Activated CD4-positive, alpha-beta memory T cell treated with anti-CD3 and anti-CD28 coated beads, Interleukin-2, amount 10 ng/mL, durations not matched to agents 7 days and 5 days (primary cell): ENCODE results near the gene WWP2. TPM values are rescaled to one million over a fixed set of nuclear protein-coding genes. Genes with fewer than 3 reads are reported as not detected.
"Not testable (repeated sequence)": the region's sequence is repeated elsewhere in the genome, so short reads cannot be mapped to it uniquely, and the experiment has no call there.

Experiments used
- CTCF ChIA-PET: fragments of 350-600 bp; sonication (Branson Sonifier 250); formaldehyde crosslinking; loops from one replicate; lab custom pipeline; 2021; ENCODE audit warnings: antibody characterized with exemption, inconsistent platforms; lab: Charles Lee
- POLR2A ChIA-PET: fragments of 350-600 bp; sonication (Branson Sonifier 250); formaldehyde crosslinking; loops from one replicate; lab custom pipeline; 2021; ENCODE audit warnings: antibody characterized with exemption; lab: Charles Lee
- DNase-seq: peaks from one replicate; pipeline ENCODE4 v3.0.0-alpha.2; 2020
- H3K27ac Mint-ChIP-seq: one replicate; pipeline ENCODE4 v1.8.0; 2021; ENCODE audit warnings: mild to moderate bottlenecking, mixed read lengths
- H3K27me3 Mint-ChIP-seq: one replicate; pipeline ENCODE4 v1.8.0; 2021; ENCODE audit warnings: mixed read lengths
- H3K36me3 Mint-ChIP-seq: one replicate; pipeline ENCODE4 v1.8.0; 2021; ENCODE audit warnings: low read depth, mixed read lengths
- H3K4me1 Mint-ChIP-seq: one replicate; pipeline ENCODE4 v1.8.0; 2021; ENCODE audit warnings: mixed read lengths
- H3K4me3 Mint-ChIP-seq: one replicate; pipeline ENCODE4 v1.8.0; 2021; ENCODE audit warnings: mild to moderate bottlenecking, mixed read lengths
- H3K9me3 Mint-ChIP-seq: one replicate; pipeline ENCODE4 v1.8.0; 2021; ENCODE audit warnings: mixed read lengths
- total RNA-seq, 2 experiments: library from RNA; stranded (reverse); gene quantifications; one replicate each; pipeline ENCODE4 v1.2.3, GENCODE V29; 2021

The WWP2 gene
- total RNA-seq, 2 experiments from 2014 or later: 59.4 to 61.6 TPM

DNA sequence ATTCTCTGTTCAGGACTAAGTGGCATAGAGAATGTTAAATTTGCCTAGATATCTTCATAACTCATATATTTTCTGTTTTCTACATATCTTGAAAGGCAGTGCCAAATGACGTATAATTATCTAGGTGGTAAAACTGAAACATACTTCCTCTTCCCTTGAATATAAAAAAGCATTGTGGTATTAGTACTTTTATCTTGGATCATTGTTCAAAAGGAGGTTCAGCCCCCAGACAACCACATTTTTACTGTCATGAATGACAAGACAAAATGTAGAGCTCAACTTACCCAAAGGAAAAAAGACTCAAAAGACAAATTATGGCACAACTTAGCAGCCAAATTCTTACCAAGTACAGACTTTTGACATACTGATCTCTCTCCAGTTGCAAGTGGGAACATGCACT, 223.1 kb downstream of the WWP2 start:
- CTCF ChIA-PET, POLR2A ChIA-PET, DNase-seq, H3K4me3 Mint-ChIP-seq, H3K27ac Mint-ChIP-seq, H3K4me1 Mint-ChIP-seq, H3K36me3 Mint-ChIP-seq, H3K27me3 Mint-ChIP-seq, H3K9me3 Mint-ChIP-seq: not testable (repeated sequence)

Other genes starting within 250 kb of the WWP2 start
- gene NFAT5, start 196.4 kb upstream of the WWP2 start, total RNA-seq: 10 to 100 TPM; 19.7 to 21.3 TPM
- gene NQO1, start 35.8 kb upstream of the WWP2 start, total RNA-seq: 10 to 100 TPM; 31.2 to 35.6 TPM
- gene NOB1, start 7.4 kb upstream of the WWP2 start, total RNA-seq: 10 to 100 TPM; 60.6 to 62.5 TPM
- gene CLEC18A, start 189.0 kb downstream of the WWP2 start, total RNA-seq: 1 to 10 TPM; 1.6 to 2.0 TPM